Esophagus squamous epithelium (tissue), 4 donors: ENCODE data around the gene P2RY6.

Source experiments
- POLR2A ChIP-seq, 4 donors: fragments of 450-650 bp; IDR thresholded peaks; one replicate each; pipeline ENCODE4 v1.6.1; 2017; ENCODE audit warnings: antibody characterized with exemption in 4 of 4, mild to moderate bottlenecking in 4 of 4, moderate library complexity in 3 of 4
- TF ChIP-seq, protein P1 (sequence below), 6 experiments: fragments of 450-650 bp in 4 of 6; fragments of 200-600 bp in 2 of 6; sonication (generic) in 2 of 6; IDR thresholded peaks; one replicate each; pipeline ENCODE4 v1.5.1; 2016 to 2019; ENCODE audit warnings: antibody characterized with exemption in 6 of 6, mild to moderate bottlenecking in 4 of 6, moderate library complexity in 4 of 6

DNA sequence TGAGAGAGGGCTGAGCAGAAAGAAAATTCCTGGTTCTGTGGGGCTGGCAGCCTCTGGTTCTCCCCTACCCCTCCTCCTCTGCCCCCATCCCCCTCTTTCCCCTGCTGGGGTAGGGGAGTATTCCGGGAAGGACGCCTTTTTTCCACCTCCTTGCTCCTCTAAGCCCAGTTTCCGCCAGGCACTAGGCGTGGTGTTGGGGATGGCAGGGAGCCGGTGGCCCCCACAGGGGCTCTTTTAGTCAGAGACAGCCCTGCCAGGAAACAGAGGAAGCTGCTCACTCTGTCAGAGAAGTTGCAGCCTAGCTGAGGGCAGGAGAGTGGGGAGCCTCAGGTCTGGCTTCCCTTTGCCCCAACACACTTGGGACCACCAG is 20.4 kb downstream of the P2RY6 start:
- TF ChIP-seq, protein P1, sequence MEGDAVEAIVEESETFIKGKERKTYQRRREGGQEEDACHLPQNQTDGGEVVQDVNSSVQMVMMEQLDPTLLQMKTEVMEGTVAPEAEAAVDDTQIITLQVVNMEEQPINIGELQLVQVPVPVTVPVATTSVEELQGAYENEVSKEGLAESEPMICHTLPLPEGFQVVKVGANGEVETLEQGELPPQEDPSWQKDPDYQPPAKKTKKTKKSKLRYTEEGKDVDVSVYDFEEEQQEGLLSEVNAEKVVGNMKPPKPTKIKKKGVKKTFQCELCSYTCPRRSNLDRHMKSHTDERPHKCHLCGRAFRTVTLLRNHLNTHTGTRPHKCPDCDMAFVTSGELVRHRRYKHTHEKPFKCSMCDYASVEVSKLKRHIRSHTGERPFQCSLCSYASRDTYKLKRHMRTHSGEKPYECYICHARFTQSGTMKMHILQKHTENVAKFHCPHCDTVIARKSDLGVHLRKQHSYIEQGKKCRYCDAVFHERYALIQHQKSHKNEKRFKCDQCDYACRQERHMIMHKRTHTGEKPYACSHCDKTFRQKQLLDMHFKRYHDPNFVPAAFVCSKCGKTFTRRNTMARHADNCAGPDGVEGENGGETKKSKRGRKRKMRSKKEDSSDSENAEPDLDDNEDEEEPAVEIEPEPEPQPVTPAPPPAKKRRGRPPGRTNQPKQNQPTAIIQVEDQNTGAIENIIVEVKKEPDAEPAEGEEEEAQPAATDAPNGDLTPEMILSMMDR (IDR thresholded peaks at IDR 0.05), result no peak
- no peak for TF ChIP-seq POLR2A (IDR thresholded peaks at IDR 0.05)
